H1 (cell line): ENCODE data around the gene SPATA25. TPM values are rescaled to one million over a fixed set of nuclear protein-coding genes. Genes with fewer than 3 reads are reported as not detected.

Source experiments
- ASH2L ChIP-seq: fragments of 200-600, 300-600 bp; sonication (generic); IDR thresholded peaks from one replicate; pipeline ENCODE4 v1.7.1; 2017; ENCODE audit warnings: low read length
- CBX8 ChIP-seq: fragments of 300-800, 300-1000 bp; sonication (generic); IDR thresholded peaks from 2 replicates; pipeline ENCODE4 v1.7.1; 2016; ENCODE audit warnings: low read depth, low read length, borderline replicate concordance
- CEBPB ChIP-seq: IDR thresholded peaks from 2 replicates; pipeline ENCODE4 v1.6.1; 2012; ENCODE audit warnings: low read depth, low read length
- CTBP2 ChIP-seq: IDR thresholded peaks from 2 replicates; pipeline ENCODE4 v1.7.0; 2011; ENCODE audit warnings: borderline replicate concordance, mild to moderate bottlenecking, moderate library complexity, mixed read lengths, low read length; ENCODE audit not compliant: insufficient read depth, insufficient read length
- EGR1 ChIP-seq: IDR thresholded peaks from 2 replicates; pipeline ENCODE4 v1.6.1; 2011; ENCODE audit warnings: low read depth, low read length, borderline replicate concordance
- FOSL1 ChIP-seq: IDR thresholded peaks from 2 replicates; pipeline ENCODE4 v1.6.1; 2011; ENCODE audit warnings: mild to moderate bottlenecking, low read depth, low read length, moderate library complexity; ENCODE audit not compliant: insufficient read depth
- GTF2F1 ChIP-seq: IDR thresholded peaks from 2 replicates; pipeline ENCODE4 v1.6.1; 2012; ENCODE audit warnings: low read depth, low read length, improper control_type of control experiment, borderline replicate concordance
- HDAC2 ChIP-seq, 2 experiments: fragments of 300-600 bp in 1 of 2; sonication (generic) in 1 of 2; IDR thresholded peaks; 2 replicates each; pipeline ENCODE4 v1.6.1; 2011 to 2012; ENCODE audit warnings: low read depth in 2 of 2, low read length in 2 of 2, mild to moderate bottlenecking in 2 of 2, moderate library complexity in 2 of 2, borderline replicate concordance in 1 of 2, inconsistent platforms in 1 of 2
- MAX ChIP-seq: IDR thresholded peaks from 2 replicates; pipeline ENCODE4 v1.6.1; 2012; ENCODE audit warnings: inconsistent platforms
- POLR2A ChIP-seq, 2 experiments: IDR thresholded peaks; 1 replicate in 1 of 2; 2 replicates in 1 of 2; pipeline ENCODE4 v1.6.1; 2011; ENCODE audit warnings: low read depth in 2 of 2, low read length in 2 of 2, mild to moderate bottlenecking in 2 of 2; ENCODE audit errors: control extremely low read depth in 1 of 2
- RFX5 ChIP-seq: IDR thresholded peaks from 2 replicates; pipeline ENCODE4 v1.6.1; 2011; ENCODE audit warnings: low read depth, low read length, improper control_type of control experiment, borderline replicate concordance
- RNF2 ChIP-seq: fragments of 200-900, 300-1000 bp; sonication (generic); IDR thresholded peaks from 2 replicates; pipeline ENCODE4 v1.7.1; 2016; ENCODE audit warnings: borderline replicate concordance, low read depth, mild to moderate bottlenecking, antibody characterized with exemption, low read length; ENCODE audit not compliant: poor library complexity, severe bottlenecking; ENCODE audit errors: missing control alignments
- SP2 ChIP-seq: IDR thresholded peaks from 2 replicates; pipeline ENCODE4 v1.6.1; 2012; ENCODE audit warnings: mild to moderate bottlenecking, low read length, inconsistent platforms
- SP4 ChIP-seq: IDR thresholded peaks from 2 replicates; pipeline ENCODE4 v1.6.1; 2012; ENCODE audit warnings: low read length, inconsistent platforms
- TAF7 ChIP-seq: optimal IDR thresholded peaks from 2 replicates; pipeline ENCODE3; 2011; ENCODE audit warnings: low read depth, mild to moderate bottlenecking, inconsistent platforms, low read length, moderate library complexity, borderline replicate concordance
- TBP ChIP-seq: IDR thresholded peaks from 2 replicates; pipeline ENCODE4 v1.6.1; 2011; ENCODE audit warnings: low read depth, low read length, improper control_type of control experiment
- polyA plus RNA-seq, 7 experiments: library from polyadenylated mRNA; depleted of rRNA in 3 of 7; stranded (reverse) in 5 of 7; unstranded in 2 of 7; fragments of >200 nt in 5 of 7; fragments of 200-250 nt in 2 of 7; gene quantifications; 1 replicate in 5 of 7; 2 replicates in 1 of 7; 4 replicates in 1 of 7; pipeline versions ENCODE4 v1.2.1 to v1.2.3, GENCODE V29; 2011 to 2013; ENCODE audit warnings: missing spikeins in 2 of 7, mixed read lengths in 2 of 7
- total RNA-seq: library from RNA; stranded (reverse); fragmentation: NEBNext Ultra II Directional; extraction: Animal tissue kit (Norgen Biotek cat#: 25700); gene quantifications from 2 replicates; pipeline ENCODE4 v1.2.1, GENCODE V29; 2021
- TF ChIP-seq, protein P1 (sequence below): IDR thresholded peaks from 2 replicates; pipeline ENCODE4 v1.6.1; 2011; ENCODE audit warnings: low read depth, mild to moderate bottlenecking, low read length; ENCODE audit not compliant: insufficient read depth

SPATA25 gene
- total and polyA plus RNA-seq, 2 of the 8 experiments (the other 6 are each of a cell fraction or from before 2014, with no cell fraction given): 2.0 to 3.0 TPM

DNA sequence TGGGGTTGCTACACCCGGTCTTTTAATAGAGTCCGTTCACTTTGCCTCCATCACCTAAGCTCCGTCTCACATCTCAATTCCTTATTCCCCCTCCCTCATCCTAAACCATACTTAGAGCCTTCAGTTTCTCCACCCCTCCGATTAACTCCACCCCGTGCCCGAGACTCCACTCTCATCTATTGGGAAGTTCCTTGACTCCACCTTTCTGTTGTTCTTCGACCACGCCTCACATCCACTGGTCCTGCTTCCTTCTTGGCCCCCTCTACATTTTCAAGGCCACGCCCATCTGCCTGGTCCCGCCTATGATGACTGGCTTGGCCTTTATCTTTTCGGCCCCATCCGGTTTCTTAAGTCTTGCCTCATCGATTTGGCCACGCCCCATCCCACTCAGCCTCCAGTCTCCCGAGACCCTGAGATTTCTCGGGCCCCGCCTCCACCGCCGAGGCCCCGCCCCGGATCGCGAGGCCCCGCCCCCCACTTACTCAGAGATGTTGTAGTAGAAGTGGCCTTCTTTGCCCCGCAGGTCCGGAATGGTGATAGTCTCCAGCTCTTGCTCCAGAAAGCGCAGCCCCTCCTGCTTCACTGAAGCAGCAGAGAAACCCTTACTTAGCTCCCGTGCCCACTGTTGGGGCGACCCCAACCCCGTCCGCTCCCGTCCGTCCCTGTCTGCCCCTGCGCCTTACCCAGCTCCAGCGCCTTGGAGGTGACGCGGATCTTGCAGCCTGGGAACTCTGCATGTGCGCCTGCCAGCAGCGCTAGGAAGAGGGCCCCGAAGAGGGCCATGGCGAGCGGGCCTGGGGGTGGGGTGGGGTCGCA is 23.5 kb upstream of the SPATA25 start (continued):
- no peak for TF ChIP-seq RFX5
- peak; percentile 59 to 68; a peak in 2 of 3 replicates for TF ChIP-seq POLR2A (IDR thresholded peaks at IDR 0.05; ENCODE audit: control extremely low read depth in 1 of 2, low read depth in 2 of 2, low read length in 2 of 2)
- TF ChIP-seq ASH2L: no peak
- peak; percentile 9; the same call in 1 of the 2 replicates for TF ChIP-seq MAX
- TF ChIP-seq CTBP2: no peak
- peak; percentile 98 for TF ChIP-seq CEBPB
- TF ChIP-seq SP2: no peak
- TF ChIP-seq EGR1: no peak
- peak; percentile 18; the same call in 1 of the 2 replicates for TF ChIP-seq GTF2F1
- TF ChIP-seq, protein P1, sequence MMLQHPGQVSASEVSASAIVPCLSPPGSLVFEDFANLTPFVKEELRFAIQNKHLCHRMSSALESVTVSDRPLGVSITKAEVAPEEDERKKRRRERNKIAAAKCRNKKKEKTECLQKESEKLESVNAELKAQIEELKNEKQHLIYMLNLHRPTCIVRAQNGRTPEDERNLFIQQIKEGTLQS: peak; percentile 80; the same call in 1 of the 2 replicates
- TF ChIP-seq TBP: peak; percentile 85
- 0 out of 4 replicates have a peak, but pooled peaks of 1 of the 2 experiments have one; percentile 13 for TF ChIP-seq HDAC2 (IDR thresholded peaks at IDR 0.05; ENCODE audit: borderline replicate concordance in 1 of 2, low read depth in 2 of 2, low read length in 2 of 2)
- no peak for TF ChIP-seq RNF2
- TF ChIP-seq SP4: no peak
- TF ChIP-seq TAF7: peak; percentile 58
- no peak for TF ChIP-seq FOSL1
- no peak for TF ChIP-seq CBX8
- TF ChIP-seq, all 59 proteins: peak for 16
